GM23338 (cell line): ENCODE measurements around the gene TCF12. TPM values are rescaled to one million over a fixed set of nuclear protein-coding genes. Genes with fewer than 3 reads are reported as not detected.

Source experiments
- ATAC-seq: fragments of 200-7000 bp; cut with Tn5 transposase; 3 replicates; pipeline ENCODE4 v1.9.1; 2020
- DNase-seq: peaks from one replicate; pipeline ENCODE4 v3.0.0-alpha.2; 2015; ENCODE audit warnings: low spot score
- H2AFZ ChIP-seq: fragments of 200-600 bp; sonication (generic); 2 replicates; pipeline ENCODE4 v1.8.0; 2016; ENCODE audit warnings: antibody characterized with exemption, mild to moderate bottlenecking, moderate library complexity
- H3F3A ChIP-seq: fragments of 200-600 bp; sonication (generic); replicated peaks from 2 replicates; pipeline ENCODE4 v1.8.0; 2017; ENCODE audit warnings: antibody characterized with exemption, mixed run types, low read depth
- H3K27ac ChIP-seq: fragments of 200-600 bp; sonication (generic); 2 replicates; pipeline ENCODE4 v1.6.1; 2016; ENCODE audit warnings: low read depth
- H3K27me3 ChIP-seq: fragments of 200-600 bp; sonication (generic); 2 replicates; pipeline ENCODE4 v1.8.0; 2016; ENCODE audit warnings: mild to moderate bottlenecking, mixed run types, moderate library complexity; ENCODE audit not compliant: insufficient read depth
- H3K36me3 ChIP-seq: fragments of 200-600 bp; sonication (generic); 2 replicates; pipeline ENCODE4 v1.8.0; 2016; ENCODE audit warnings: mild to moderate bottlenecking; ENCODE audit not compliant: insufficient read depth
- H3K4me1 ChIP-seq: fragments of 200-600 bp; sonication (generic); 2 replicates; pipeline ENCODE4 v1.8.0; 2016; ENCODE audit warnings: mild to moderate bottlenecking, moderate library complexity; ENCODE audit not compliant: insufficient read depth
- H3K4me2 ChIP-seq: fragments of 200-600 bp; sonication (generic); 2 replicates; pipeline ENCODE4 v1.7.1; 2017; ENCODE audit warnings: mixed run types
- H3K4me3 ChIP-seq: fragments of 200-600 bp; sonication (generic); 2 replicates; pipeline ENCODE4 v1.6.1; 2016; ENCODE audit warnings: mixed run types
- H3K79me2 ChIP-seq: fragments of 200-600 bp; sonication (generic); replicated peaks from 2 replicates; pipeline ENCODE4 v1.8.0; 2017; ENCODE audit warnings: mild to moderate bottlenecking; ENCODE audit not compliant: insufficient read depth
- H3K9me2 ChIP-seq: fragments of 200-600 bp; sonication (generic); 2 replicates; pipeline ENCODE4 v1.8.0; 2017; ENCODE audit not compliant: insufficient read depth
- H4K20me1 ChIP-seq: fragments of 200-600 bp; sonication (generic); replicated peaks from 2 replicates; pipeline ENCODE4 v1.8.0; 2017; ENCODE audit warnings: mild to moderate bottlenecking; ENCODE audit not compliant: insufficient read depth
- H3K27ac Mint-ChIP-seq: 2 replicates; pipeline ENCODE4 v1.8.0; 2020; ENCODE audit warnings: inconsistent platforms, mild to moderate bottlenecking, moderate library complexity, mixed read lengths
- H3K27me3 Mint-ChIP-seq: 3 replicates; pipeline ENCODE4 v1.8.0; 2022; ENCODE audit warnings: low read depth, mild to moderate bottlenecking, moderate library complexity, mixed read lengths, inconsistent platforms; ENCODE audit not compliant: insufficient read depth, poor library complexity
- H3K36me3 Mint-ChIP-seq: 3 replicates; pipeline ENCODE4 v1.8.0; 2021; ENCODE audit warnings: low read depth, mild to moderate bottlenecking, inconsistent platforms, moderate library complexity, mixed read lengths
- H3K4me1 Mint-ChIP-seq: 3 replicates; pipeline ENCODE4 v1.8.0; 2020; ENCODE audit warnings: mild to moderate bottlenecking, inconsistent platforms, mixed read lengths
- H3K4me3 Mint-ChIP-seq: 3 replicates; pipeline ENCODE4 v1.8.0; 2021; ENCODE audit warnings: moderate library complexity, mild to moderate bottlenecking, inconsistent platforms, mixed read lengths
- H3K9me3 Mint-ChIP-seq: 3 replicates; pipeline ENCODE4 v1.8.0; 2020; ENCODE audit warnings: moderate library complexity, mild to moderate bottlenecking, inconsistent platforms, mixed read lengths
- CREB1 ChIP-seq: fragments of 250-450 bp; sonication (Bioruptor Pico); IDR thresholded peaks from 2 replicates; pipeline ENCODE4 v1.5.0; 2020; ENCODE audit warnings: low read depth, mild to moderate bottlenecking, moderate library complexity
- CTCF ChIP-seq, 2 experiments: fragments of 200-600 bp in 1 of 2; sonication (generic) in 1 of 2; conservative IDR thresholded peaks; 2 replicates each; pipeline versions ENCODE4 v1.5.1 to v1.6.1; 2016 to 2017; ENCODE audit warnings: antibody characterized with exemption in 2 of 2, low read depth in 2 of 2, mild to moderate bottlenecking in 2 of 2, moderate library complexity in 1 of 2
- ETS1 ChIP-seq: IDR thresholded peaks from 2 replicates; pipeline ENCODE4 v1.6.1; 2016; ENCODE audit warnings: antibody characterized with exemption
- EZH2 ChIP-seq: fragments of 200-600 bp; sonication (generic); IDR thresholded peaks from one replicate; pipeline ENCODE4 v1.8.0; 2017; ENCODE audit warnings: antibody characterized with exemption, mild to moderate bottlenecking, low read depth; ENCODE audit not compliant: unreplicated experiment
- EZH2phosphoT487 ChIP-seq: fragments of 200-600 bp; sonication (generic); IDR thresholded peaks from one replicate; pipeline ENCODE4 v1.8.1; 2018; ENCODE audit warnings: antibody characterized with exemption; ENCODE audit not compliant: unreplicated experiment
- JUNB ChIP-seq: IDR thresholded peaks from one replicate; pipeline ENCODE4 v1.6.1; 2016; ENCODE audit warnings: antibody characterized with exemption; ENCODE audit not compliant: unreplicated experiment
- NANOG ChIP-seq: IDR thresholded peaks from 2 replicates; pipeline ENCODE4 v1.6.1; 2016; ENCODE audit warnings: antibody characterized with exemption, borderline replicate concordance
- POLR2AphosphoS5 ChIP-seq: IDR thresholded peaks from 2 replicates; pipeline ENCODE4 v1.6.1; 2016; ENCODE audit warnings: antibody characterized with exemption, low read depth
- REST ChIP-seq: IDR thresholded peaks from one replicate; pipeline ENCODE4 v1.6.1; 2018; ENCODE audit warnings: antibody characterized with exemption; ENCODE audit not compliant: unreplicated experiment
- STAT1 ChIP-seq: IDR thresholded peaks from one replicate; pipeline ENCODE4 v1.6.1; 2016; ENCODE audit warnings: antibody characterized with exemption; ENCODE audit not compliant: unreplicated experiment
- ZNF114 ChIP-seq: fragments of 250-450 bp; sonication (Bioruptor Pico); IDR thresholded peaks from 2 replicates; pipeline ENCODE4 v1.5.0; 2020; ENCODE audit warnings: mild to moderate bottlenecking, moderate library complexity
- ZNF331 ChIP-seq: fragments of 250-450 bp; sonication (Bioruptor Pico); IDR thresholded peaks from 2 replicates; pipeline ENCODE4 v1.5.0; 2020; ENCODE audit warnings: low read depth, mild to moderate bottlenecking, moderate library complexity
- ZNF462 ChIP-seq: fragments of 250-450 bp; sonication (Bioruptor Pico); IDR thresholded peaks from 2 replicates; pipeline ENCODE4 v1.5.0; 2020; ENCODE audit warnings: mild to moderate bottlenecking, moderate library complexity
- polyA plus RNA-seq: library from polyadenylated mRNA; unstranded; fragments of >200 nt; fragmentation: Nextera tagmentation; extraction: Ambion mirVana; gene quantifications from 2 replicates; pipeline ENCODE4 v1.2.1, GENCODE V29; 2016
- total RNA-seq: library from RNA; depleted of rRNA; stranded (reverse); fragments of >200 nt; shearing (Covaris generic); gene quantifications from 2 replicates; pipeline ENCODE4 v1.2.3, GENCODE V29; 2014

Gene TCF12
- total and polyA plus RNA-seq, 2 experiments from 2014 or later, result 27.6 to 104 TPM

- ATAC-seq (no peak), DNase-seq (no peak)
- H3K27me3 ChIP-seq, result no peaks in the 10 kb centered on the region
- H3K9me2 ChIP-seq, result peaks cover under 1% of the 10 kb centered on the region; the same call in 1 of the 2 replicates
- no peak overlapping the region for H3K27ac ChIP-seq
- H3K36me3 ChIP-seq, result no peaks in the 10 kb centered on the region
- H3K4me2 ChIP-seq, result no peak overlapping the region
- peaks cover 40% of the 10 kb centered on the region for H3K4me1 Mint-ChIP-seq
- no peak overlapping the region for H3K27ac Mint-ChIP-seq
- H2AFZ ChIP-seq, result no peak overlapping the region
- peaks cover 13% of the 10 kb centered on the region; the same call in 1 of the 2 replicates for H3K4me1 ChIP-seq
- TF ChIP-seq STAT1 (no peak), ZNF331 (CRISPR knock-in tag) (no peak), ETS1 (no peak), NANOG (no peak), ZNF114 (no peak), REST (no peak), ZNF462 (CRISPR knock-in tag) (no peak), CREB1 (CRISPR knock-in tag) (no peak), EZH2 (no peak), JUNB (no peak), POLR2AphosphoS5 (no peak), EZH2phosphoT487 (no peak), CTCF (conservative IDR thresholded peaks at IDR 0.05; ENCODE audit: low read depth in 2 of 2) (no peak)
- no peaks in the 10 kb centered on the region for H3F3A ChIP-seq
- H3K36me3 Mint-ChIP-seq, result no peaks in the 10 kb centered on the region
- H3K4me3 ChIP-seq, result no peak overlapping the region
- no peaks in the 10 kb centered on the region; the same call in 2 of the 3 replicates for H3K9me3 Mint-ChIP-seq
- H3K27me3 Mint-ChIP-seq, result peaks cover 28% of the 10 kb centered on the region
- H3K79me2 ChIP-seq, result no peaks in the 10 kb centered on the region
- no peaks in the 10 kb centered on the region for H4K20me1 ChIP-seq
- H3K4me3 Mint-ChIP-seq, result no peak overlapping the region
These were observed 382.9 kb downstream of the TCF12 start for GRCh38 chr15:57301307-57301706.
